GM21737 (cell line): ENCODE results near the gene UBAP1L.

Source experiments
- ATAC-seq: cut with Tn5 transposase; IDR thresholded peaks from one replicate; pipeline ENCODE4 v1.9.1; 2021; ENCODE audit warnings: mild to moderate bottlenecking, moderate library complexity; ENCODE audit not compliant: unreplicated experiment

UBAP1L gene

GRCh38 chr15:65067317-65067644, 47.7 kb downstream of the UBAP1L start:
- ATAC-seq: no peak

- ATAC-seq: no peak
Observed at GRCh38 chr15:65066635-65067316, 48.2 kb downstream of the UBAP1L start.

GRCh38 chr15:65066001-65066634, 48.9 kb downstream of the UBAP1L start:
- ATAC-seq: no peak

- no peak for ATAC-seq
Observed at GRCh38 chr15:65062726-65063125, 52.3 kb downstream of the UBAP1L start.

GRCh38 chr15:65062061-65062460, 52.9 kb downstream of the UBAP1L start:
- ATAC-seq: no peak

- ATAC-seq: no peak
Observed at GRCh38 chr15:65060641-65061397, 54.2 kb downstream of the UBAP1L start.

GRCh38 chr15:65059931-65060596, 54.9 kb downstream of the UBAP1L start:
- no peak for ATAC-seq

GRCh38 chr15:65059369-65059750, 55.6 kb downstream of the UBAP1L start:
- no peak for ATAC-seq

GRCh38 chr15:65058394-65059368, 56.3 kb downstream of the UBAP1L start:
- no peak for ATAC-seq

- ATAC-seq: no peak
Observed at GRCh38 chr15:65057549-65057940, 57.5 kb downstream of the UBAP1L start.

- ATAC-seq: no peak
Observed at GRCh38 chr15:65056868-65057548, 58.0 kb downstream of the UBAP1L start.

- no peak for ATAC-seq
Observed at GRCh38 chr15:65056106-65056505, 58.9 kb downstream of the UBAP1L start.

GRCh38 chr15:65055201-65055870, 59.7 kb downstream of the UBAP1L start:
- ATAC-seq: no peak

- ATAC-seq: no peak
Observed at GRCh38 chr15:65054333-65055200, 60.4 kb downstream of the UBAP1L start.

GRCh38 chr15:65052956-65053355, 62.0 kb downstream of the UBAP1L start:
- no peak for ATAC-seq

GRCh38 chr15:65051266-65051665, 63.7 kb downstream of the UBAP1L start:
- no peak for ATAC-seq

- no peak for ATAC-seq
Observed at GRCh38 chr15:65050270-65050669, 64.7 kb downstream of the UBAP1L start.

- peak; percentile 88 for ATAC-seq
Observed at GRCh38 chr15:65049418-65049840, 65.6 kb downstream of the UBAP1L start.
